ENCODE results near the gene CD96.
"Not testable (repeated sequence)": the region's sequence is repeated elsewhere in the genome, so short reads cannot be mapped to it uniquely, and the experiment has no call there.

The CD96 gene

GRCh38 chr3:111627092-111627491, 85.1 kb downstream of the CD96 start:
- no peak for DNase-seq (ENCODE audit: low spot score)

- DNase-seq (ENCODE audit: low spot score) = not testable (repeated sequence)
Measured at GRCh38 chr3:111629018-111629417, 87.0 kb downstream of the CD96 start.

- DNase-seq (ENCODE audit: low spot score) = not testable (repeated sequence)
Measured at GRCh38 chr3:111630638-111631037, 88.6 kb downstream of the CD96 start.

- no peak for DNase-seq (ENCODE audit: low spot score)
Measured at GRCh38 chr3:111635403-111635802, 93.4 kb downstream of the CD96 start.

- DNase-seq (ENCODE audit: low spot score) = no peak
Measured at GRCh38 chr3:111636366-111636885, 94.4 kb downstream of the CD96 start.

GRCh38 chr3:111639316-111639715, 97.3 kb downstream of the CD96 start:
- no peak for DNase-seq (ENCODE audit: low spot score)

- DNase-seq (ENCODE audit: low spot score) = no peak
Measured at GRCh38 chr3:111648991-111649579, 107.1 kb downstream of the CD96 start.

GRCh38 chr3:111650378-111651275, 108.6 kb downstream of the CD96 start:
- no peak for DNase-seq (ENCODE audit: low spot score)

GRCh38 chr3:111652492-111653180, 110.6 kb downstream of the CD96 start:
- DNase-seq (ENCODE audit: low spot score) = no peak

- no peak for DNase-seq (ENCODE audit: low spot score)
Measured at GRCh38 chr3:111653766-111654165, 111.8 kb downstream of the CD96 start.

- DNase-seq (ENCODE audit: low spot score) = no peak
Measured at GRCh38 chr3:111662012-111662411, 120.0 kb downstream of the CD96 start.

GRCh38 chr3:111662907-111663306, 120.9 kb downstream of the CD96 start:
- no peak for DNase-seq (ENCODE audit: low spot score)

- DNase-seq (ENCODE audit: low spot score) = no peak
Measured at GRCh38 chr3:111666041-111666735, 124.2 kb downstream of the CD96 start.

- DNase-seq (ENCODE audit: low spot score) = no peak
Measured at GRCh38 chr3:111667170-111667569, 125.2 kb downstream of the CD96 start.

- no peak for DNase-seq (ENCODE audit: low spot score)
Measured at GRCh38 chr3:111667621-111668239, 125.7 kb downstream of the CD96 start.

- DNase-seq (ENCODE audit: low spot score) = no peak
Measured at GRCh38 chr3:111668326-111668725, 126.3 kb downstream of the CD96 start.

- DNase-seq (ENCODE audit: low spot score) = peak; percentile 85
Measured at GRCh38 chr3:111668888-111669488, 127.0 kb downstream of the CD96 start.

GRCh38 chr3:111669926-111670630, 128.1 kb downstream of the CD96 start:
- DNase-seq (ENCODE audit: low spot score) = no peak

- DNase-seq (ENCODE audit: low spot score) = not testable (repeated sequence)
Measured at GRCh38 chr3:111672461-111672860, 130.5 kb downstream of the CD96 start.

- DNase-seq (ENCODE audit: low spot score) = no peak
Measured at GRCh38 chr3:111675846-111676210, 133.8 kb downstream of the CD96 start.

All from SW480 (cell line).